LNCAP (cell line): Measurements from ENCODE around the gene HSCB.

ENCODE experiments used
- TF ChIP-seq, protein P1 (sequence below): fragments of 450-650 bp; IDR thresholded peaks from 2 replicates; pipeline ENCODE4 v1.5.1; 2017; ENCODE audit warnings: mild to moderate bottlenecking

HSCB gene

DNA sequence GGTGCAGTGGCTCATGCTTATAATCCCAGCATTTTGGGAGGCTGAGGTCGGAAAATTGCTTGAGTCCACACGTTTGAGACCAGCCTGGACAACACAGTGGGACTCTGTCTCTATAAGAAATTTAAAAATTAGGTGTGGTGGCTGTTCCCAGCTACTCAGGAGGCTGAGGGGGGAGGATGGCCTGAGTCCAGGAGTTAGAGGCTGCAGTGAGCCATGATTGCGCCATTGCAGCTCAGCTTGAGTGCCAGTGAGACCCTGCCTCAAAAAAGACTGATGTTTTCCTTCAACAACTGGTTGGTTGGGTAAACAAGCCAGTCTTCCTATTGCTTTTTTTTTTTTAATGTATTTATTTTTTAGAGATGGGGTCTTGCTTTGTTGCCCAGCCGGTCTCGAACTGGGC, 49.3 kb downstream of the HSCB start:
- TF ChIP-seq, protein P1, sequence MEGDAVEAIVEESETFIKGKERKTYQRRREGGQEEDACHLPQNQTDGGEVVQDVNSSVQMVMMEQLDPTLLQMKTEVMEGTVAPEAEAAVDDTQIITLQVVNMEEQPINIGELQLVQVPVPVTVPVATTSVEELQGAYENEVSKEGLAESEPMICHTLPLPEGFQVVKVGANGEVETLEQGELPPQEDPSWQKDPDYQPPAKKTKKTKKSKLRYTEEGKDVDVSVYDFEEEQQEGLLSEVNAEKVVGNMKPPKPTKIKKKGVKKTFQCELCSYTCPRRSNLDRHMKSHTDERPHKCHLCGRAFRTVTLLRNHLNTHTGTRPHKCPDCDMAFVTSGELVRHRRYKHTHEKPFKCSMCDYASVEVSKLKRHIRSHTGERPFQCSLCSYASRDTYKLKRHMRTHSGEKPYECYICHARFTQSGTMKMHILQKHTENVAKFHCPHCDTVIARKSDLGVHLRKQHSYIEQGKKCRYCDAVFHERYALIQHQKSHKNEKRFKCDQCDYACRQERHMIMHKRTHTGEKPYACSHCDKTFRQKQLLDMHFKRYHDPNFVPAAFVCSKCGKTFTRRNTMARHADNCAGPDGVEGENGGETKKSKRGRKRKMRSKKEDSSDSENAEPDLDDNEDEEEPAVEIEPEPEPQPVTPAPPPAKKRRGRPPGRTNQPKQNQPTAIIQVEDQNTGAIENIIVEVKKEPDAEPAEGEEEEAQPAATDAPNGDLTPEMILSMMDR: no peak

DNA sequence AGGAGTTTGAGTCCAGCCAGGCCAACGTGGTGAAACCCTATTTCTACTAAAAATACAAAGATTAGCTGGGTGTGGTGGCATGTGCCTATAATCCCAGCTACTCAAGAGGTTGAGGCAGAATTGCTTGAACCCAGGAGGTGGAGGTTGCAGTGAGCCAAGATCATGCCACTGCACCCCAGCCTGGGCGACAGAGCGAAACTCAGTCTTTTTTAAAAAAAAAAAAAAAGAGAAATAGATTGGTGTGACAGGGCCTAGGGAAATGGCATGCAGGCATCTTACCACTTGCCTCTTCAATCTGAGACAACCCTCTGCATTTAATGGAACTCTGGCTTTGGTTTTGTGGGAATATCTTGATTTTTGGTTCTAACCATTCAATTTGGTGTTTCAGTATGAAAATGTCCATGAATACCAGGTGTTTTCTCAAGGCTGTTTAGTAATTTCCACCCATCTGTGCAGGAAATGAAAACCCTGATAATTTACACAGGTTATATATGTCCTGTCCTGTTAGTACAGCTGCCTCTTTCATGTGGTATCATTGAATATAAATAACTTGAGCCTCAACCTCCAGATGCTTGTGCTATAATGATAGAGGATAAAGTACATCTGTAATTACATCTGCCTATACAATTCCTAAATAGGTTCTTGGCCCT, 50.1 kb downstream of the HSCB start:
- TF ChIP-seq, protein P1: no peak

DNA sequence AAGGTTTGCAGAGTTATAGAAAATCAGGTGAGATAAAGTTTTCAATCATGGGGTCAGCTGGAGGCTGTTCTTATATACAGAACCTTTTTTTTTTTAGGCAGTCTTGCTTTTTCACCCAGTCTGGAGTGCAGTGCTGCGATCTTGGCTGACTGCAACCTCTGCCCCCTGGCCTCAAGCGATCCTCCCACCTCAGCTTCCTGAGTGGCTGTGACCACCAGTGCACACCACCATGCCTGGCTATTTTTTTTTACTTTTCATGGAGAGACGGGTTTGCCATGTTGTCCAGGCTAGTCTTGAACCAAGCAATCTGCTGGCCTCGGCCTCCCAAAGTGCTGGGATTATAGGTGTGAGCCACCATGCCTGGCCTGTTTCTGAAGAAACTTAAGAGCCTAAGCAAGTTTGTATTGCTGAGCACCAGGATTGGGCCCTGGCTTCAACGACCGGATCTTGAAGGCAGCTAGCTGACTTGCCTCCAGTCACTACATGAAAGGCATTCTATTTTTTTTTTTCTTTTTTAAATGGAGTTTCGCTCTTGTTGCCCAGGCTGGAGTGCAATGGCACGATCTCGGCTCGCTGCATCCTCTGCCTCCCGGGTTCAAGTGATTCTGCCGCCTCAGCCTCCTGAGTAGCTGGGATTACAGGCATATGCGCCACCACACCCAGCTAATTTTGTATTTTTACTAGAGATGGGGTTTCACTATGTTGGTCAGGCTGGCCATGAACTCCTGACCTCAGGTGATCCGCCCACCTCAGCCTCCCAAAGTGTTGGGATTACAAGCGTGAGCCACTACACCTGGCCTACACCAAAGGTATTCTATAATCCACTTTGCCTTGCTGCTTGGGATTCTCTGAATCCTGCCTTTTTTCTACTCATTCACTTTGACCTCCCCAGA, 50.9 kb downstream of the HSCB start:
- TF ChIP-seq, protein P1: no peak

DNA sequence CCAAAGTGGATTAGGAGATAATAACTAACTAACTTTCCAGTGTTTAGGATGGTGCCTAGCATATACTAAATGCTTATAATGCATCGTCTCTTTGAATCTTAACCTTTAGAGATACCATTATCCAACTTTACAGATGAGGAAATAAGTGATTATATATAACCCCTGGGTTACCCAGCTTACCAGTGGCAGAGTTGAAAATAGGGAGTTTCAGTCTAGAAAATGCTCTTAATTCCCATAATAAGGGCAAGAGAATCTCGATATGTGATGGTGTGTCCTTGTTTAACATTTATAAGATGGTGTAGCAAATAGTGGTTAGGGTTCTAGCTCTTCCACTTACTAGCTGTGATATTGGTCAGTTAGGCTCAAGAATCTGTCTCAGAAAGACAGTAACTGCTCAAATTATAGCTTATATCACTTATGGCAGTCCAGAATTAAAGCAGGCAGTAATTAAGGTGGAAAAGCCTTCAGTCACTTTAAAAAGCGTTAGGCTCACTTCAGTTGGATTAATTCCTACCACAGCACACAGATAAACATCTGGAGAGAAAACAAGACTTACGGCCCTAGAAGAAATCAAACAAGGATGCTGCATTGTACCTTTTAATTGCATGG, 52.2 kb downstream of the HSCB start:
- TF ChIP-seq, protein P1: no peak

DNA sequence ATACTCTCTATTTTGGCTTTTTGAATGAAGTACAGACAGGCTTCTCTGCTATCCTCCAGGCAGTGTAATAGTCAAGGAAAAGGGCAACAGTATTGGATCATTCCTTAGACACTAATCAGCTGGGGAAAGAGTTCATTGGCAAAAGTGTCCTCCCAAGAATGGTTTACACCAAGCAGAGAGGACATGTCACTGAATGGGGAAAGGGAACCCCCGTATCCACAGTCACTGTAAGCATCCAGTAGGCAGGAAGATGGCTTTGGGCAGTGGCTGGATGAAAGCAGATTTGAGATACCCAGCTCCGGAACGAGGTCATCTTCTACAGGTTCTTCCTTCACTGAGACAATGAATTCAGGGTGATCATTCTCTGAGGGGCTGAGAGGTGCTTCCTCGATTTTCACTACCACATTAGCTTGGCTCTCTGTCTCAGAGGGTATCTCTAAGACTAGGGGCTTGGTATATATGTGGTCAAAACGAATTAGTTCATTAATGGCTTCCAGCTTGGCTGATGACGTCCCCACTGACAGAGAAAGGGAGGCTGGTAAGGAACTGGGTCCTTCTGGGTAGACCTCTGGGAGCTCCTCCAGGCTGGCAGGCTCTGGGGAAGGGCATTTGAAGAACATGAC, 53.3 kb downstream of the HSCB start:
- TF ChIP-seq, protein P1: no peak

DNA sequence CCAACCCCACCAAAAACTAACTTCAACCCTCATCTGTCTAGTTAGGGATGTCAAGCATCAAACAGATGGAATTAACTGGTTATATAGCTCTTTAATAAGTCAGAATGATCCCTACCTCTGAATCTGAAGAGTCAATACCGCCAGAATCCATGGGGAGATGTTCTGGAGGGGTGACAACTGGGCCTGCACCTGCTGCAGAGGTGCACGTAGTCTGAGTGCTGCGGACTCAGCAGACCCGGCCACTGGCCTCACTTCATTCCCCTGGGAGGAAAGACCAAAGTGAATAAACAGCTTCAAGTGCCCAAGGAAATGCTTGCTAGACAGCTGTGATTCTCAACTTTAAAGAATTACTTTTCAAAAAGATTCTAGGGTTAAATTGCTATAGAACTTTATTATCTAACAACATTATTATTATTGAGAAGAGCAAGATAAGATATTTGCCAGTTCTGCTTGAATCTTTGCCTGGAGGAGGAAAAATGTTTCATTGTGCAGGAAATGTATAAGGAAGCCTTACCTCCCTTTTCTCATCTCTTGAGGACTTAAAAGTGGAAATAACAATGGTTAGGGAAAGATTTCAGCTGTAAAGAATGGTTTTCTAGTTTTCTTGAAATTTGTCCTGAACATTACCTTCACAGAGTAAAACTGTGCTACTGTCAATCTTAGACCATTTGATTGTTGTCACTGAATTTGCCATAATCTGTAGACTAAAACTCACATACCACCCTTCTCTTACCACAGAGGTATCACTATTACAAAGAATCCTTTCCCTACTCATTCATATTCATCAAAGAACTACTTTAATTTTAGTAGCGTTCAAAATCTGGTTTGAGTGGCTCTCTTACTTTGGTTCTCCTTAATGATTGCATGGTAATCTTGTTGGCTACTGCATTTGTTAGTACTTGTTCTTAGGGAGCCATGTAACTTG, 54.4 kb downstream of the HSCB start:
- TF ChIP-seq, protein P1: no peak
